EH (cell line): ENCODE measurements around the gene ZNF683.
A peak's percentile ranks its signal among the peaks of the same experiment; 100 is the strongest.
"Not testable (repeated sequence)": the region's sequence is repeated elsewhere in the genome, so short reads cannot be mapped to it uniquely, and the experiment has no call there.

ENCODE experiments used
- DNase-seq: peaks from one replicate; pipeline ENCODE4 v3.0.0-alpha.2; 2015; ENCODE audit warnings: low read depth

The ZNF683 gene

GRCh38 chr1:26337206-26337535 lies 35.4 kb downstream of the ZNF683 start:
- DNase-seq, result no peak

DNA sequence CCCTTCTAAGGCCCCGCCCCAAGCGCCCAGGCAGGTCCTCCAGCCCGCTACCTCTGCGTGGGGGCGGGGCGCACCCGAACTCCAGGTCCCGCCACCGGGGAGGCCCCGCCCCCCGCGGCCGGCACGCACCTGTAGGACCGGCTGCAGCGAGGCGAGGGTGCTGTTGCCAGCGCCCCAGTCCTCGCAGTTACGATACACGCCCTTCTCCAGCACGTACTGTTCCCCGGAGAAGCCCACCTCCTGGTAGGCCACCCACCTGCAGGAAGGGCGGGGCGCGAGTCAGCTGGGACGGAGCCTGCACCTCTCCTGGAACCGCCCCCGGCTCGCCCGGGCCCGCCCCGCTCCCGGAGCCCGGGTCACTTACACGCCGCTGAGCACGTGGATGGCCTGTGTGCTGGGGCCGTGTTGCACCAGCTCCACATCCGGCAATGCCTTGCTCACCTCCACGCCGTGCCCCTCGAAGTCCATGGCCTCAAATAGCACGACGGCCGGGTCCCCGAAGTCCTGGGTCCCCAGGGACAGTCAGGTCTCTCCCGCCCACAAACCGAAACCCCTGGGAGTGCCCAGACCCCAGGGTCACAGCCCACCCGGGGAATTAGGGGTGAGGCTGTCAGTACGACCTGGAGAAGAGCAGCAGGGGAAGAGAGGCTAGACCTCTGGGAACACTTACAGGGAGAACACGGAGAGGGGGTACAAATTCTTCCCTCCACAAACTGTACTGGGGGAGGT lies 35.9 kb downstream of the ZNF683 start:
- peak; percentile 30 for DNase-seq

- no peak for DNase-seq
Measured at GRCh38 chr1:26335774-26336476, 36.6 kb downstream of the ZNF683 start.

GRCh38 chr1:26333312-26333711 lies 39.2 kb downstream of the ZNF683 start:
- not testable (repeated sequence) for DNase-seq

GRCh38 chr1:26330276-26330675 lies 42.3 kb downstream of the ZNF683 start:
- no peak for DNase-seq

DNA sequence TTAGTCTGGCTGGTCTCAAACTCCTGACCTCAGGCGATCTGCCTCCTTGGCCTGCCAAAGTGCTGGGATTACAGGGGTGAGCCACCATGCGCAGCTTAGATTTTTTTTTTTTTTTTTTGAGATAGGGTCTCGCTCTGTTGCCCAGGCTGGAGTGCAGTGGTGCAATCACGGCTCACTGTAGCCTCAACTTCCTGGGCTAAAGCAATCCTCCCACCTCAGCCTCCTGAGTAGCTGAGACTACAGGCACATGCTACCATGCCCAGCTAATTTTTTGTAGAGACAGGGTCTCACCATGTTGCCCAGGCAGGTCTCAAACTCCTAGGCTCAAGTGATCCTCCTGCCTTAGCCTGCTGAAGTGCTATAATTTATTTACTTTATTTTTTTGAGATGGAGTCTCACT lies 43.2 kb downstream of the ZNF683 start:
- not testable (repeated sequence) for DNase-seq

DNA sequence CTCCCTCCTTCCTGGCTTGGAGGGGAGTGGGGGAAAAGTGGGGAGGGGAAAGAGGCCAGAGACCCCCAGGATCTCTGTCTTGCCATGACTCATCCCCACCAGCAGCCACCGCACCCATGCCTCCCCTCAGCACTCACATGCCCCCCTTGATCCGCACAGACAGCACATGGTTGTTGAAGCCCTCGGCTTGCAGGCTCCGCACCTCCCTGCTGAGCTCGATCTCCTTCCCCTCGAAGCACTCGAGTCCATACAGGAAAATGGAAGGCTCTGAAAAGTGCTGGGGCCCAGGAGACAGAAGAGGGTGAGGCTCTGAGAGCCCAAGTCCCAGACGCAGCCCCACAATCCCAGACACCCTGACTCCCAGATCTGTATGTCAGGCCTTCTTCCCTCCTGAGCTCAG lies 44.0 kb downstream of the ZNF683 start:
- no peak for DNase-seq

- no peak for DNase-seq
Measured at GRCh38 chr1:26327956-26328362, 44.6 kb downstream of the ZNF683 start.

GRCh38 chr1:26324550-26324949 lies 48.0 kb downstream of the ZNF683 start:
- no peak for DNase-seq

- DNase-seq, result no peak
Measured at GRCh38 chr1:26323382-26323781, 49.2 kb downstream of the ZNF683 start.

- DNase-seq, result no peak
Measured at GRCh38 chr1:26322042-26322331, 50.6 kb downstream of the ZNF683 start.

- DNase-seq, result peak; percentile 85
Measured at GRCh38 chr1:26321315-26322041, 51.1 kb downstream of the ZNF683 start.

- DNase-seq, result no peak
Measured at GRCh38 chr1:26320896-26321295, 51.7 kb downstream of the ZNF683 start.

DNA sequence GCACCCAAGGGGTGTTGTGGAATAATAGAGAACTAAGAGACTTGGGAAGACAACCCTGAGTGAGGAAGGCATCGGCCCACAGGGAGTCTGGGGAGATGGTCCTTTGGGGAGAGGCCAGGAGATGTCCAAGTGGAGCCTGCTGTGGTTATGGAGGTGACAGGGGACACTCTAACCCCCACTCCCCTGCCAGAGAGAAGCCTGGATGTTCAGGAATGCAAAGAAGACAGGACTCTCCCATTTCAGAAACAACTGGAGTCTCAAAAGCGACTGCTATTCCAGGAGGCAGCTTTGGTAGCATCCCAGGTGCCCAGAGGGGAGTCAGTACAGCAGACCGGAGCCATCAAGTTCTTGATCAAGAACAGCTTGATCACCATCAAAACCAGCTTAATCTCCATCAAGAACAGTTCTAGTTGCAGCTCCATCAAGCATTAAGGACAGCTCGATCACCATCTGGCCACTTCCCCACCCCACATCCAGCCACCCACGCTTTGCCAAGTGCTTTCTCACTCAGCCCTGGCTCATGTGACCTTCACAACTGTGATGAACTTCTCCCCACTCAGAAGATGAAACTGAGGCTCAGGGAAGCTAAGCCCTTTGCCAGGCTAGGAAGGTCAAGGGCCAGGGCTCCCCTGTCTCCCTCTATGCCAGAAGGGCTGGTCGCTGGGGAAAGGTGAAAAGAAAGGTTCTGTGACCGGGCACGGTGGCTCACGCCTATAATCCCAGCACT lies 54.0 kb downstream of the ZNF683 start:
- DNase-seq, result no peak

- no peak for DNase-seq
Measured at GRCh38 chr1:26317612-26318337, 54.8 kb downstream of the ZNF683 start, which contains the start of gene CD52. TSS of gene CD52 (plus strand) at chr1:26317958. CDS start at chr1:26318018, 60 bp downstream.

GRCh38 chr1:26317146-26317545 lies 55.4 kb downstream of the ZNF683 start:
- no peak for DNase-seq

DNA sequence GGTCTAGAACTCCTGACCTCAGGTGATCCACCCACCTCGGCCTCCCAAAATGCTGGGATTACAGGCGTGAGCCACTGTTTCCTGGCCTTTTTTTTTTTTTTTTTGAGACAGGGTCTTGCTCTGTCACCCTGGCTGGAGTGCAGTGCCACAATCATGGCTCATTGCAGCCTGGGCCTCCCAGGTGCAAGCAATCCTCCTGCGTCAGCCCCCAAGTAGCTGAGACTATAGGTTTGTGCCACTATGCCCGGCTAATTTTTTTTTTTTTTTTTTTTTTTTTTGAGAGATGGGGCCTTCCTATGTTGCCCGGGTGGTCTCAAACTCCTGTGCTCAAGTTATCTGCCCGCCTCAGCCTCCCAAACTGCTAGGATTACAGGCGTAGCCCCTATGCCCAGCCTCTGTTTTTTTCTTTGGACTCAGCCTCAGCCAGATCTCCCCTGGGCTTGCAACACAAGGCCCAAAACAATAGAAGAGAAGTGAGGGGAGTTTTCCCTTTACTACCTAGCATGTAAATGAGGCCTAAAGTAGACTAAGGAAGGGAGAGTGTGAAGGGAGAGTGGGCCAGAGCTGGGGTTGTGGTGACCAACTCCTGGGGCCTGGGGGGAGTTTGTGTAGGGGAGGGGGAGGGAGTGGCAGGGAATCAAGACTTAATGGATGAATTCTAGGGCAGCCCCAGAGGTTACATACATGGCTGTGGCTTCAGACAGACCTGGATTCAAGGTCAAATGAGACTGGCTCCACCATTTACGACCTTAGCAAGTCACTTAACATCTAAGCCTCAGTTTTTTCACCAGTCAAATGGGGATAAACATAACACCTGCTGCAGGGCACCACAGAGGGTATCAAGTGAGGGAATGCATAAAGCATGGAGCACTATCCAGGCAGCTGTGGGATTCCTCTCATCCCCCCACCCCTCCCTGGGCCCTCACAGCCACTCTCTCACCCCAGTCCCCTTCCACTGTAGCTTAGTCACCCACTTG lies 56.4 kb downstream of the ZNF683 start:
- no peak for DNase-seq

GRCh38 chr1:26314501-26314900 lies 58.0 kb downstream of the ZNF683 start:
- no peak for DNase-seq
